Nephron (organoid): Measurements from ENCODE around the gene SUPT4H1.

Experiments used
- H3K27ac Mint-ChIP-seq, 3 experiments: 2 replicates each; pipeline ENCODE4 v1.8.0; 2020; ENCODE audit warnings: mixed read lengths in 3 of 3, mild to moderate bottlenecking in 2 of 3, moderate library complexity in 1 of 3
- H3K27me3 Mint-ChIP-seq: 2 replicates; pipeline ENCODE4 v1.8.0; 2021; ENCODE audit warnings: low read depth, mild to moderate bottlenecking, moderate library complexity, mixed read lengths
- H3K36me3 Mint-ChIP-seq: 2 replicates; pipeline ENCODE4 v1.8.0; 2020; ENCODE audit warnings: low read depth, mixed read lengths
- H3K4me1 Mint-ChIP-seq: 2 replicates; pipeline ENCODE4 v1.8.0; 2020; ENCODE audit warnings: mixed read lengths
- H3K4me3 Mint-ChIP-seq, 3 experiments: 2 replicates each; pipeline ENCODE4 v1.8.0; 2020; ENCODE audit warnings: mild to moderate bottlenecking in 3 of 3, mixed read lengths in 3 of 3, moderate library complexity in 2 of 3
- H3K9me3 Mint-ChIP-seq: 2 replicates; pipeline ENCODE4 v1.8.0; 2020; ENCODE audit warnings: mixed read lengths
- TF ChIP-seq, protein P1 (sequence below), 3 experiments: fragments of 200-600 bp; sonication (generic); IDR thresholded peaks; one replicate each; pipeline ENCODE4 v1.5.0; 2021; ENCODE audit warnings: antibody characterized with exemption in 3 of 3; ENCODE audit not compliant: unreplicated experiment in 3 of 3

SUPT4H1 gene

GRCh38 chr17:58331815-58332777 lies 19.9 kb downstream of the SUPT4H1 start:
- no peaks in the 10 kb centered on the region for H3K9me3 Mint-ChIP-seq
- H3K27me3 Mint-ChIP-seq: no peaks in the 10 kb centered on the region
- H3K36me3 Mint-ChIP-seq: no peaks in the 10 kb centered on the region
- no peak overlapping the region for H3K27ac Mint-ChIP-seq
- H3K4me3 Mint-ChIP-seq: no peak overlapping the region
- TF ChIP-seq, protein P1, sequence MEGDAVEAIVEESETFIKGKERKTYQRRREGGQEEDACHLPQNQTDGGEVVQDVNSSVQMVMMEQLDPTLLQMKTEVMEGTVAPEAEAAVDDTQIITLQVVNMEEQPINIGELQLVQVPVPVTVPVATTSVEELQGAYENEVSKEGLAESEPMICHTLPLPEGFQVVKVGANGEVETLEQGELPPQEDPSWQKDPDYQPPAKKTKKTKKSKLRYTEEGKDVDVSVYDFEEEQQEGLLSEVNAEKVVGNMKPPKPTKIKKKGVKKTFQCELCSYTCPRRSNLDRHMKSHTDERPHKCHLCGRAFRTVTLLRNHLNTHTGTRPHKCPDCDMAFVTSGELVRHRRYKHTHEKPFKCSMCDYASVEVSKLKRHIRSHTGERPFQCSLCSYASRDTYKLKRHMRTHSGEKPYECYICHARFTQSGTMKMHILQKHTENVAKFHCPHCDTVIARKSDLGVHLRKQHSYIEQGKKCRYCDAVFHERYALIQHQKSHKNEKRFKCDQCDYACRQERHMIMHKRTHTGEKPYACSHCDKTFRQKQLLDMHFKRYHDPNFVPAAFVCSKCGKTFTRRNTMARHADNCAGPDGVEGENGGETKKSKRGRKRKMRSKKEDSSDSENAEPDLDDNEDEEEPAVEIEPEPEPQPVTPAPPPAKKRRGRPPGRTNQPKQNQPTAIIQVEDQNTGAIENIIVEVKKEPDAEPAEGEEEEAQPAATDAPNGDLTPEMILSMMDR (IDR thresholded peaks at IDR 0.05; ENCODE audit: unreplicated experiment in 3 of 3): no peak
- H3K4me1 Mint-ChIP-seq: peaks cover 36% of the 10 kb centered on the region

DNA sequence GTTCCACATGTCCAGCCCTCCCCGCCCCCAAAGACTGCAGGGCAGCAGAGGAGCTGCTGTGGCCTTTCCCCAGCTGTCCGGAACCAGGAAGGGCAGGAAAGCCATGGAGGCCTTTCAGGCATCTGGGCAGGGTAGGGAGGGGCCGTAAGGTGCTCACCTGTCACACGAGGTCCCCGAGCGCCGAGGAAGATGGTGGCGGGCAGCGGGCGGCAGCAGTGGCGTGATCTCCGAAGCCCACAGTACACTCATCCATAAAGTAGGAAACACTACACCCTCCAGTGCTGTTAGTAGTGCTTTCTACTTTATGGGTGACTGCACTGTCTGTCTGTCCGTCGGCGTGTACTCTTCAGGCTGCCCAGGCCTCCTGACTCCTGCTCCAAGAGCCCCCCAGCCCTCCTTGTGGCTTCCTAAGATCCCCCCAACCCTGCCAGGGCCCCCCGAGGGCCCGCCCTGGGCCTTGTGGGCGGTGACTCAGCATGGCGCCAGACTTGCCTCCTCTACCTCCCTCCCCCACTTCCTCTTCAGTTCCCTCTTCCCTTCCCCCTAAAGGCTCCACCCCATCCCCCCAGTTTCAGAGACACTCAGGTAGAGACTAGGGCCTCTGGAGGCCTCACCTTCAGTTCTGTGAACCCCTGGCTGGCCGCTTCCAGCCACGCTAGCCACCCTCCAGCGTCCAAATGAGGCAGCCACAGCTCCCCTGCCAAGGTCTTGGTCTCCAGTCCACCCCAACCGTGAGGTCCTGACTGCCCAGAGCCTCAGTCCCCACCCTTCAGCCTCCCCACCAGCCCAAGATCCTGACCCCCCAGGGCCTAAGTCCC lies 20.8 kb downstream of the SUPT4H1 start:
- H3K27ac Mint-ChIP-seq: no peak overlapping the region
- no peaks in the 10 kb centered on the region for H3K9me3 Mint-ChIP-seq
- H3K4me3 Mint-ChIP-seq: no peak overlapping the region
- H3K27me3 Mint-ChIP-seq: no peaks in the 10 kb centered on the region
- H3K4me1 Mint-ChIP-seq: peaks cover 27% of the 10 kb centered on the region
- TF ChIP-seq, protein P1 (IDR thresholded peaks at IDR 0.05; ENCODE audit: unreplicated experiment in 3 of 3): no peak
- H3K36me3 Mint-ChIP-seq: no peaks in the 10 kb centered on the region

DNA sequence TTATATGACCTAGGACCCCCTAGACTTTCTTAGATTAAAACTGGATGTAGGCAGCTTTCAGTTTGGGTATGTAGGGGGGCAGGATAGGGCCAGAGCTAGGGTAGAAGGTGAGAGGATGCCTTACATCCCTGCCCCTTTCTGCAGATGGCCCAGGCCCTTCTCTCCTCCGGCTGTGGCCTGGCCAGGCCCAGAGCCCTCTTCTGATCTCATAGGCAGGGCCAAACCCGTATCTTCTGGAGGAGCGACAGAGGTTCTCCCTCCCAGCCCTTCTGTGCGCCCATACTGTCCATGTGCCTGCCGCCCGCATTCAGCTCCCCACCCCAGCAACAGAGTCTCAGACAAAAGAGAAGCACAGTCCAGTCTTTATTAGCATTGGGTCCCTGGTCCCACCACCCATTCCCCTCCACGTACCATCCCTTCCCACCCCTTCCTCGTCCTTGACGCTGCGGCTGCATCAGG lies 21.4 kb downstream of the SUPT4H1 start:
- no peaks in the 10 kb centered on the region for H3K36me3 Mint-ChIP-seq

DNA sequence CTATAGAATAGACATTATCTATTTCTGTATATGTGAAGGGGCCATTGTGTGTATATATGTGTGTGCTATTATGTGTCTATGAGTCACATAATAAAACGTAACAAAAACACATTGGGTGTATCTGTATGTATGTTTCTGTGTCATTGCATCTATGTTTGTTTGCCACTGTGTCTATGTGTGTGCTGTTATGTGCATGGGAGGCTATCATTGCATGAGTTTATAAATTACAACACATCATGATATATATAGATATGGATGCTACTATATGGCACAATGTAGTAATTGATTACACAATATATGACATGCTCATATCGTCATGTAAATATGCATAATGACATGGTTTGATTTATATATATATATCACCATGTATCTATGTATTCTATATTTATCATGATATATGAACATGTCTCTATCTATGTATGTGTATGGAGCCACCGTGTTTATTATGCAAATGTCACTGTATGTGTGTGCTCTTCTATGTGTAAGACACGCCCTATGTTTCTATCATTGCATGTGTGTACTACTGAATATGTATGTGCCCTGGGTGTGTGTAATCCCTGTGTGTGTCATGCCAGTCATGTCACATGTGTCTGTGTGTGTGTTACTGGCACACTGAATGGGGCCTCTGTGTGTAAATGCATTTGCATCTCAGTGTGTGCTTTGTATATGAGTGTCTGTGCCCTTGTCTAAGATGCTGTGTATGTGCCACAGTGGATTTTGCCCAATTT lies 22.0 kb downstream of the SUPT4H1 start:
- H3K9me3 Mint-ChIP-seq: no peaks in the 10 kb centered on the region
- TF ChIP-seq, protein P1 (IDR thresholded peaks at IDR 0.05; ENCODE audit: unreplicated experiment in 3 of 3): no peak
- H3K4me3 Mint-ChIP-seq: no peak overlapping the region
- H3K4me1 Mint-ChIP-seq: peaks cover 22% of the 10 kb centered on the region
- no peaks in the 10 kb centered on the region for H3K36me3 Mint-ChIP-seq
- no peaks in the 10 kb centered on the region for H3K27me3 Mint-ChIP-seq
- no peak overlapping the region for H3K27ac Mint-ChIP-seq

More for the DNA sequence above, 21.4 kb downstream of the SUPT4H1 start:
- TF ChIP-seq, protein P1 (IDR thresholded peaks at IDR 0.05; ENCODE audit: unreplicated experiment in 3 of 3): no peak
- Mint-ChIP-seq H3K4me1 (peaks cover 22% of the 10 kb centered on the region), H3K27ac (no peak overlapping the region), H3K4me3 (no peak overlapping the region), H3K27me3 (no peaks in the 10 kb centered on the region), H3K9me3 (no peaks in the 10 kb centered on the region)

DNA sequence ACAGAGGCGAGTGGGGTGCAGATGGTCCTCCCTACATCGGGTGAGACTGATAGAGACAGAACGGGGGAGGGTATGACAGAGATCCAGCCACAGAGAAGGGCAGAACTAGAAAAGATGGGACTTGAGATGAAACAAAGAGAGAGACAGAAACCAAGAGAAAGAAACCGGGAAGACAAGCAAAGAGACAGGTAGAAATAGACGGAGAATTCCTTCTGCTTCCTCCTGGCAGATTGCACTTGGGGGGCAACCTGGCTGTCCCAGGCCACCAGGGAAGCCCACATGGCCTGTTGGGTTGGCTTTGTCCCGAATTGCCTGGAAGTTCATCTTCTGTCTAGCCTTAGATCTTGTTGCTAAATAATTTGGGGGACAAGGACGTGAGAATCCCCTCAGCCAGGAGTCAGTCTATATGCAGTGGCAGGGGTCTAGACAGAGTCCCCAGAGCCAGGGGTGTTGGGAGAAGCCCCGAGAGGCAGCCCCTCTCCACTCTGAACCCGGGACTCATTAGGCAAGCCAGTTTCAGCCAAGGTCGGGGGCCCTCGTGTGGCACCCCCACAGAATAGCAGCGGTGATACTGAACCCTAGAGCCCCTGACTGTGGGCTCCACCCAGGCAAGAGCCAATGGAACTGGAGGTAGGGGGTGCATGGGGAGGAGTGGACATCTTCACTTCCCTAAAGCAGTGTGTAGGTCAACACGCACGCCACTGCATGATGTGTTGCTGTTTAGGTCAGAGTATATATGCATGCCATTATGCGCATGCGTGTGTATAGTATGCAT lies 22.8 kb downstream of the SUPT4H1 start:
- Mint-ChIP-seq H3K36me3 (no peaks in the 10 kb centered on the region), H3K9me3 (no peaks in the 10 kb centered on the region), H3K4me3 (peak overlapping the region; percentile 65 to 72 (median 67)), H3K27ac (no peak overlapping the region), H3K27me3 (no peaks in the 10 kb centered on the region), H3K4me1 (peaks cover 23% of the 10 kb centered on the region)
- TF ChIP-seq, protein P1 (IDR thresholded peaks at IDR 0.05; ENCODE audit: unreplicated experiment in 3 of 3): no peak
